ENCODE measurements around the gene TMEM51.

The TMEM51 gene

DNA sequence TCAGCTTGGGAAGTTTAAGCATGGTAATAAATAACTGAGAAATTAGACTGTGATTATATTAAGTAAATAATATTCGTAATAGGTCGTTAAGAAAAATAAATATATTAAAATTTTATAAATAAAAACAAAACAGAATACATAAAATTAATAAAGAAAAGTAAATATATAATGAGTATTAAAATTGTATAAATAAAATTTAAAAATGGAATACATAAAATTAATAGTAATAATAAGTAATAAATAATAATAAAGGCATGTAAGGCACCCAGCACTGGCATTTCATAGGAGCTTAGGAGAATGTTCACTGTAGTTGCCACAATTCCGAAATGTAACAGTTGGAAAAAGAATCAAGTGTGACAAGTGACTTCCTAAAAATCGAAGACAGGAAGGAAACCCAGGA, 47.7 kb downstream of the TMEM51 start:
- no peak for DNase-seq

DNA sequence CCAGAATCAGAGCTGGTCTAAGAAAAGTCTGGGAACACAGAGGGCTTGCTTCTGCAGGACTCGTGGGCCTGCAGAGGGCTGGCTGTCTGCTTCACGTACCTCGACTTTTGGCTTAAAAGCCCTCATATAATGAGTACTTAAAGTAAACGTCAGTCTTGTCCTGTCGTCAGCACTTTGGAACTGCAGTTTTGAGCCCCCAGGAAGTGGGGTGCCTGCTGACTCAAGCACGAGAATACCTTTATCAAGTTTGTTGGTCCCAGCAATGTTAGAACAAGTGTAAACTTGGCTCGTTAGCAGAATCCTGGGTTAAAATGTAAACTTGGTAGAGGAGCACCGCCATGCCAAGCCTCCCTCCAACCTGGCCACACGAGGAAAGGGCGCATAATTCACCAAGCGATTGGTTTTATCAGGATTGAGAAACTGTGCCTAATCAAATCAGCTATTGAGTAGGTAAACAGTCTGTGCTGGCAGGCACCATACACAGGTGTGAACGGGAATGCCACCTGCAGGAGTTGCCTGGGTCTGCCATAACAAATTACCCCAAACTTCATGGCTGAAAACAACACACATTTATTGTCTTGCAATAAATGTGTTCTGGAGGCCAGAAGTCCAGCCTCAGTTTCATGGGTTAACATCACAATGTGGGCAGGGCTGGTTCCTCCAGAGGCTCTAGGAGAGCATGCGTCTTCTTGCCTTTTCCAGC, 48.5 kb downstream of the TMEM51 start:
- no peak for DNase-seq

DNA sequence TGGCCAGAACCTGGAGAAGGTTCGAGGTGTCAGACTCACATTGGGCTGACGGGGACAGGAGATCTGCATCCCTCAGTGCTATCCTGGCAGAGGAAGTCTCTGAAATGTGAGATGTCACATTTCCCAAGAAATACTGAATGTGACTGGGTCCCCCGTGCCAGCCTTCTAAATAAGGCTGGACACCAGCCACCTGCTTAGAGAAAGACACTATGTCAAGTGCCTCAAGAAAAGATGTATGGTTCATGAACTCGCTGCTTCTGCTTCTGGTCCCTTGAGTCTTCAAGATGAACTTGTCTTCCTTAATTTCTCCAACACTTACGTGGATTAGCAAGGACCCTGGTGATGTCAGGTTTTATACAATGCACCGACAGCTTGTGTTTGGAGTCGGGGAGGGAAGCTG, 51.4 kb downstream of the TMEM51 start:
- DNase-seq: no peak

DNA sequence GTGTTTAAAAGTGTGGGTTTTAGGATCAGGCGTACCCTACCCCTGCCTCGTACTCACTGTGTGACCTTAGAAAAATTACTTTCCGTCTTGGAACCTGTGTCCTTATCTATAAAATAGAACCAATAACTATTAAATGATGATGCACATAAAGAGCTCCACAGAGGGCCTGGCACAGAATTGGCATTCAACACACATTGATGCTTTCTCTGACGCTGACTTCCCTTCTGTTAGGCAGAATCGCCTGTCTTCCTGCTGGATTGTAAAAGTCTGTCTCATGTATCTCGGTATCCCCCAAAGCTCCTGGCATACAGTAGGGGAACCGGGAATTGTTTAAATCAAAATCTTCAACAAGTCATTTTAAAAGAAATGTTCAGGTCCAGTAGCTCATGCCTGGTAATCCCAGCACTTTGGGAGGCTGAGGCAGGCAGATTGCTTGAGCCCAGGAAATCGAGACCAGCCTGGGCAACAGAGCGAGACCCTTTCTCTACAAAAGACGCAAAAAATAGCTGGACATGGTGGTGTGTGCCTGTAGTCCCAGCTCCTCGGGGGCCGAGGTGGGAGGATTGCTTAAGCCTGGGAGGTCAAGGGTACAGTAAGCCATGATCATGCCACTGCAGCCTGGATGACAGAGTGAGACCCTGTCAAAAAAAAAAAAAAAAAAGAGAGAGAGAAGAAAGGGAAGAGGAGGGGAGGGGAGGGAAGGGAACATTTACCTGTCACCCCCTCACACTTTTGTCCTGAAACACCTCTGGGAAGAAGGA, 52.2 kb downstream of the TMEM51 start:
- no peak for DNase-seq

DNA sequence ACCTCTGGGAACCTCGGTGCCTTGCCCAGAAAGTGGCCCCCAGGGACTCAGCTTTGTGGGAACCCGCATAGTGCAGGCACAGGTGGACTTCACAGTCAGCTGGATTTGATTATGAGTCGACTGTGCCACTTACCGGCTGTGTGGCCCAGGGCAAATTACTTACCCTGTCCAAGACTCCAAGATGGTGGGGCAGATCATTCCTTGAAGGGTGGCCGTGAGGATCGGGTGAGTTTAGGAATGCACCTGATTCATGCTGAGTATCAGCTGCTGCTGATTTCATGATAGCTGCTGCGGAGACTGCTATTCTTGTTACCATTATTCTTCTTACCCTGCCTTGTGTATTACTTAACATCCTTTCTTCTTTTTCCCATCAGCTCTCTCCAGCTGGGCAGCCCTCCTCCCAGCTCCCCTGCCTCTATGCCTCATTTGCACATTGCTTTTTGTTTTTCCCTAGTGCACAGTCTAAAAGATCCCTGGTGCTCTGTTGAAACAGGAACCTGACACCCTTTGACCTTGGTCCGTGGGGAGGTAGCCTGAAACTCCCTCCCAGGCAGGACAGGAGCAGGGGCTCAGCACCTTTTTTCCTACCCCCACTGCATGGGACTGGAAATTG, 53.0 kb downstream of the TMEM51 start:
- DNase-seq: no peak

DNA sequence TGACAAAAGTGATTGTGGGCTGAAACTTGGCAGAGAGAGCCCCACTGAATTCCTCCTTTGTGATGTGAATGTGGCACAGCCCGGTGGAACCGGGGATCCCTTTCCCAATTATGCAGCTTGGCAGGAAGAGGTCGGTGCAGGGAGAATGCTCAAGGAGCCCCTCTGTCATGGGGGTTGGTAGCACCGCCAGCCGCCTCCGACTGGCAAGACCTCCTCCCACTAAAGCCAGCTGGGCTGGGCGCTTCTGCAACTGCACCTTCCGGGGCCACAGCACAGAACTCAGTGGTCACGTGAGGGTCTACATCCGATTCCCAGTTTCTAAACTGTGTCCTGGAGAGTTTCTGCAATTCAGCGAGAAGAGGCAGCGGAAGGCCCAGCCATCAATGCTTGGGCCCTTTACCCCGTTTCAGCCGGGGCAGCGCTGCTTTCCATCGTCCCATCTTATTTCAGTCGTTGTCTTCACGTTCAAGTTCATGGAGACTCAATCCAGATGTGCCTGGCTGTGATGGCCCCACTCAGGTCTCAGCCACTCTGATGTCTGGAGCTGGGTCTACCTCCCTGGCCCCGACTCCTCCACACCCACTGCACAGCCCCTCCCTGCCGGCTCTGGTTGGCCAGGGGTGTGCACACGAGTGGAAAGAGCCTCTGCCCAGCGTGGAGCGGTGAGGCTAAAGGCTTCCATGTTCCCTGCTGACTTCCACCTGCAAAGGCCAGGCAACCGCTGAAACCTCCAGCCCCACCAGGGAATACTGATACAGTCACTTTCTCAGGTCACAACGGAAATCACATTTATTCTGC, 53.7 kb downstream of the TMEM51 start:
- no peak for DNase-seq

DNA sequence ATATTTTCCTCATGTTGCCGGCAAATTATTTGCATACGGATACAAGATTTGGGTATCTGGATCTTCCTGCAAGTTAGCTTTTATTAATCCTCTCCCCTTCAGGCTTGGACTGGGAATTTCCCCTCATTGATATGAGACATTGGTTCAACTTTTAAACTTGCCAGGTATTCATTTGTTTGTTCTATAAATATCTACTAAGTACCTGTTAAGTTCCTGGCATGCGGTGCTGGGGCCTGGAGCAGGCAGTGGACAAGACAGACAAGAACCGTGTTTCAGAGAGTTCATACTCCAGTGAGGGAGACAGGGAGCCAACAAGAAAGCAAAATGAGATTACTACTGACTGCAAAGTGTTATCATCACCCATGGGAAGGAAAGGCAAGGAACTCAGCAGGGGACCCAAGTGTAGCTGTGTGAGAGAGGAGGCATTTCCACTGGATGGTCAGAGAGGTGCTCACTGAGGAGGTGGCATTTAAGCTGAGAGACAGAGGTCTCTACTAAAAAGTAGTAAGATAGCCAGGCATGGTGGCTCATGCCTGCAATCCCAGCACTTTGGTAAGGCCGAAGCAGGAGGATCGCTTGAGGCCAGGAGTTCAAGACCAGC, 54.4 kb downstream of the TMEM51 start:
- DNase-seq: no peak

DNA sequence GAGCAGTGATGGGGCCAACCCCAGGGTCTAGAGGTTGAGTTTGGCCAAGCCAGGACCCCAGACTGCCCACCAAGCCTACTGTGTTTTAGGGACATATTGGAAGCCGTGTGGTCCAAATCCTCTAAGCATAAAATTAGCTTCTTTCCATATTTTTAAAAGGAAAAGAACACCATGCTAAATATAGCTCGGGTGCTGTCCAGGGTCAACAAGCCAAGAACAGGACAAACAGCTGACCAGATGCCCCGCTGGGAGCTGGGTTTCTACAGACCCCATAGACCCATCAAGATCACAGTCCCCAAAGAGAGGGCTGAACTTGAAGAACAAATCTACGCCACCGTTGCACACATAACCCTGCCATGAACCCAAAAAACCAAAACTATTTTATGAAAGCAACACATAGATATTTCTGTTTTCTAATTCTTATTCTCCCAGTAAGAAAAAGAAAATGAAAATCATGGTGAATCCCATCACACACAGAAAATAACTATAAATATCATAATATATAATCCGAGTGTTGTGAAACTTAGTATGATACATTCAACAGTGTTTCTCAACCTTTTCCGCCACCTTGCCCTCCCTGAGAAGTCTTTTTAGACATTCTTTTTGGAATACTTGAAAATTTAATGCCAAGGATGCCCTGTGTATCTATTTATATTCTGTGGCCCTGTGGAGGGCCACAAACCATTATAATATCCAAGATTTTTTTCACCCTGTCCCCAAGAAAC, 57.3 kb downstream of the TMEM51 start:
- no peak for DNase-seq

DNA sequence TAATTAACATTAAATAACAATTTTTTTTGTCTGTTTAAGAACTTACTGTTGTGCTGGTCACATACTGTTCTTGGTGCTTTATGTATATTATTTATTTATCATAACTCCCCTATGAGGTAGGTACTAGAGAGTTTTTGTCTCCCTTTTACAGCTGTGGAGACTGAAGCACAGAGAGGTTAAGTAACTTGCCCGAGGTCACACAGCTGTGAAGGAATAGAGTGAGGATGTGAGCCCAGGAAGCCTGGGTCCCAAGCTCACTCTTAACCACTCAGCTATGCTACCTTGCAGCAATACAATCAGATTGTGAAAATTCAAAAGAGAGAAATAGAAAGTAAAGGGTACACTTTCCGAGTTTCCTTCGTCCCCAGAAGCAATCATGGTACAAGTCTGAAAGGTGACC, 57.9 kb downstream of the TMEM51 start:
- no peak for DNase-seq

DNA sequence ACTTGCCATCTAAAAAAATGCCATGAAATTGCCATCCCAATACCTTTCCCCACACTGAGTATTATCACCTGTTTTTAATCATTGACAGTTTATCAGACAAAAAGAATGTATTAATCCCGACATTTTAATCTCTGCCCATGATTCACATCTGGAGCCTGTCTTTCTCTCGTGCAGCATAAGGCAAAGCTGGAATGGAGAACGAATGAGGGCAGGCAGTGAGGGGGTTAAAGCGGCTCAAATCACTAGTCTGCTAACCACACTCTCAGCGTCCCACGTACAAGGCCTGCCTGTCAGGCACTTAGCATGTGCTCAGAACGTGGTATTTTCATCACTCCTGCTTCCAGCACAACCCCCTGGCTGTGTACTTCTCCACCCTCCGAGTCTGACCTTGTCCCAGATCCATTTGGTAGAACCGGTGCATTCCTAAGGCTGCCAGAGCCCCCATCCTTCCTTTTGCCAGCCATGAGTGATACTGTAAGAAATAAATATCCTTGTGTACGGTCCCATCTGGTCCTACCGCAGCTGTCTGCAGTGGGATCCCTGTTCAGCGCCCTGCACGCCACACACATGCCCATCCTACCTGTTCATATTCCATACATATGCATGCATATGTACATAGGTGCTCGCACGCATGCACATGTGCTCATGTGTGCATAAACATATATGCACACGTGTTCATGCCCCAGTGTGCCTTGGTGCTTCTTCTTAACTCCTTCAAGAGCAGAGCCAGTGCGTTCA, 58.8 kb downstream of the TMEM51 start:
- DNase-seq: no peak

DNA sequence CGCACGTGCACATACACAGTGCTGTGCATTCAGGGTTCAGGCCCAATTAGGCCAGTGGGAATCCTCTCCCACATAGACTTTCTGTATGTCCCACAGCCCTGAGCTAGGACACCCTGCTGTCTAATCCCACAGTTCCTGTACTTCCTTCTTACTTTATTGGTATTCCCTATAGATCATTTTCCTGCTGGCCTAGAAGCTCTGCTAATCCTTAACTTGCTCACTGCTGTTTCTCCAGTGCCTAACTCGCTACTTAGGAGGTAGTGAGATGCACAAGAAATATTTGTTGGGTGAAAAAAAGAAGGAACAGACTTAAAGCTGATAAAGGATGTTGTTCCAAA, 59.4 kb downstream of the TMEM51 start:
- no peak for DNase-seq

DNA sequence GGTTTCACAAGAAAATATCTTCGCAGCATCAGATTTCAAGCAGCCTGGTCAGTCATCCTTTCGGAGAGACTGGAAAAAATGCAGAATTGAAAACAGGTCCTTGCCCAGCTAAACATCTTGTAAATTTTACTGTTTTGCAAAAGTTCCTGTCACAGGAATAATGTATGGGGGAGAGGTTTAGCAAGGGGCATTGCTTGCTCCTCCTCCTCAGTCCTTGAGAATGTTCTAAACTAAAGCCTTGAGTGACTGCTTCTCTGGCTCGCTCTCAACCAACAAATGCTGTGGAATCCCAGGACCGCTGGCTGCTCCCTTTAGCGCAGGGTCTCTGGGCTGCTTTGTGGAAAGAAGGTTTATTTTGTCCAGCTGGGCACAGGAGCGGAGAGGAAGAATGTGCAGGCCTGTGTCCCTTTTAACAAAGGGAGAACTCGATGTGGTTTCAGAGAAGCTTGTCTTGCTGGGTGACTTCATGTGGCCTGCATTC, 59.8 kb downstream of the TMEM51 start:
- no peak for DNase-seq

DNA sequence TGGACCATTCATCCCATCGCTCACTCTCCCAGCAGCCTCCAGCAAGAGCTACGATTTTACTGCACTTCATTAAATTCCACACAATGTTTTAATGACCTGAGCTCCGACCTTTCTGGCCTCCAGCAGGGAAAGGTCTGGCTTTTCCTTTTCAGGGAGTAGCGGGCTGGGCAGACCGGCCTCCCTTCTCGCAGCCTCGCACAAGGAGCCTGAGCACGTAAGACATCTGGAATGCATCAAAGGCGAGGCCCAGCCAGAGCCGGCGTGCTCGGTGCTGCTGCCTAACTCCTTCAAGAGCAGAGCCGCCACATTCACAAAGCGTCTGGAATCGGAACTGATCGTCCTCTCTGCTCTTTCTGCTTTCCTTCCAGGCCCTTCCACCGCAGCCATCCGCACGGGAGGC, 61.0 kb downstream of the TMEM51 start:
- no peak for DNase-seq

DNA sequence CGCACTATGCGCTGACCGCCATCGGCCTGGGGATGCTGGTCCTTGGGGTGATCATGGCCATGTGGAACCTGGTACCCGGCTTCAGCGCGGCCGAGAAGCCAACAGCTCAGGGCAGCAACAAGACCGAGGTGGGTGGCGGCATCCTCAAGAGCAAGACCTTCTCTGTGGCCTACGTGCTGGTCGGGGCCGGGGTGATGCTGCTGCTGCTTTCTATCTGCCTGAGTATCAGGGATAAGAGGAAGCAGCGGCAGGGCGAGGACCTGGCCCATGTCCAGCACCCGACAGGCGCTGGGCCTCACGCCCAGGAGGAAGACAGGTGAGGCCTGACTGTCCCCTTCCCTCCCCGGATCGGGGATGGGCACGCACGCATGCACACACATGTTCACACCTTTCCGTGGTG, 61.6 kb downstream of the TMEM51 start:
- no peak for DNase-seq

DNA sequence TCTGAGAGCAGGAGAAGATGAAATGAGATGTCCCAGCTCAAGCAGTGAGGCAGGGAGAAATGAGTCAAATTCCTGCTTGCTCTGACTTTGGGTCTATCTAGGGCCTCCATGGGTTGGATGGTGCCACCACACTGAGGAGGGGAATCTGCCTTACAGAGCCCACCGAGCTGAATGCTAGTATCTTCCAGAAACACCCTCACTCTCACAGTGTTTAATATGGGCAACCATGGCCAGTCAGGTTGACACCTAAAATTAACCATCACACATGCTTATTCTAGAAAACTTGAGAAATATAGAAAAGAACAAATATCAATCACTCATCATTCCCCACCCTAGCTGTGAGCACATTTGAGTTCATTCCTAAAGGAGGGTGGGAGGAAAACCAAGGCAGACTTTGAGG, 64.1 kb downstream of the TMEM51 start:
- no peak for DNase-seq

DNA sequence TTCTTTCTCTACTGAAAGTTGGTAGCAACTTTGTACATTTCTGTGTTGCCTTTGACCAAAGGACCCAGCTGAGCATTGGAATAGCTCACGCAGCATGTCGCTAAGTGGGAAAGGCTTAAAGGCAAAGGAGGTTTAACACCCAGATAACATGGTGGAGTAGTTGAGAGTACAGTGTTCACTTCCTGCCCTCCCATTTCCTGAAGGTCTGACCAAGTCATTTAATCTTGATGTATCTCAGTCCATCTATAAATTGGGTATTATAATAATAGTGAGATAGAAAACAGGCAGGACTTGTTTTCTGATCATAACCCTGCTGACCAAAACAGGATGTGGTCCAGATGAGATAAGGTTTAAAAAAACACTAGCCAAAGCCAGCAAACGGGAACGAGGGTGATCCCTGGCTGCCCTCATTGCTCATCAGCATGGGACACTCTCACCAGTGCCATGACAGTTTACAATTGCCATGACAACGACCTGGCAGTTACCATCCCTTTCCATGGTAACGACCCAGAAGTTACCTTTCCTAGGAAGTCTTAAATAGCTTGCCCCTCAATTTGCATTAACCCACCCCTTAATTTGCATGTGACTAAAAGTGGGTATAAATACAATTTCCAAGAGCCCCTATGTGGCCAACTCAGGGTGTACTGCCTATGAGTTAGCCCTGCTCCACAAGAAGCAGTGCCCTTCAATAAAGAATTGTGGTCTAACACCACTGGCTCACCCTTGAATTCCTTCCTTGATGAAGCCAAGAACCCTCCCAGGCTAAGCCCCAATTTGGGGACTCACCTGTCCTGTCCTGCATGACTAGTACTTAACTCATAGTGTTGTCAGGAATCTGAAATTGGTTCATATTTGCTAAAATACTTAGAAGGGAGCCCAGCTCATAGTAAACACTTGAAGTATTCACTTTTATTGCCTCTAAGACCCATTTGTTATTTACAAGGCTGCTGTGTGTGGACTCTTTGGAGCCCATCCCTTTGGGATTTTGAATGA, 65.0 kb downstream of the TMEM51 start:
- DNase-seq: peak; percentile 63

DNA sequence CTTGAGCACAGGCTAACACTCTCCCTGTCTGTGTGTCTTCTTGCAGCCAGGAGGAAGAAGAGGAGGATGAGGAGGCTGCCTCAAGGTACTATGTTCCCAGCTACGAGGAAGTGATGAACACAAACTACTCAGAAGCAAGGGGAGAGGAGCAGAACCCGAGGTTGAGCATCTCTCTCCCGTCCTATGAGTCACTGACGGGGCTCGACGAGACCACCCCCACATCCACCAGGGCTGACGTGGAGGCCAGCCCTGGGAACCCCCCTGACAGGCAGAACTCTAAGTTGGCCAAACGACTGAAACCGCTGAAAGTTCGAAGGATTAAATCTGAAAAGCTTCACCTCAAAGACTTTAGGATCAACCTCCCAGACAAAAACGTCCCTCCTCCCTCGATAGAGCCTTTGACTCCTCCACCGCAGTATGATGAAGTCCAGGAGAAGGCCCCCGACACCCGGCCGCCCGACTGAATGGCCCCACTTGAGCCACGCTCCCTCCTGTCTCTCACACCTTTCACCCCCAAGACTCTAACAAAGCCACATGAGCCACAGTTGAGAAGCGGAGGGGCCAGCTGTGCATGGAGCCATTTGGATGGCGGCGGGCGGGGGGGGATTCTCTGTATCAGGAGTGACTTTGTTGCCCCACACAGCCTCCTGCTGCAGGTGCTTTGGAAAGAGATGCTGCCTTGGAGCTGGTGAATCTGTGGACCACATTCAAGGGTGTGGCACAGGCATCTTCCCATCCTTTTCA, 65.9 kb downstream of the TMEM51 start:
- no peak for DNase-seq

DNA sequence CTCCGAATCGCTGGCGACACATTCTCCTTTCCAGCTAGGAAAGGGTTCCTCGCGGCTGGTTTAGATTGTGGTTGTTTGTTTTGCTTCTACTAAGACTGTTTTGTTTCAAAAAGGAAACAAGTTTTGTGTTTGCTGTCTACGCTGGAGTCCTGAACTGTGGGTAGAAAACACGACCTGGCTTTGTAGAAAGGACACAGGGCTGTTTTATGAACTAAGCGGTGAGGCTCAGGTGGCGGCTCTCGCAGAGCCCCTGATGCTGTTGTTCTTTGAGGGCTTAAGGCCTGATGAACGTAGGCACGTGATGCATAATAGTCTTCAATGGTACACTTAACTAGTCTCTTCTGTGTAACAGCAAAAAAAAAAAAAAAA, 66.5 kb downstream of the TMEM51 start:
- DNase-seq: no peak

DNA sequence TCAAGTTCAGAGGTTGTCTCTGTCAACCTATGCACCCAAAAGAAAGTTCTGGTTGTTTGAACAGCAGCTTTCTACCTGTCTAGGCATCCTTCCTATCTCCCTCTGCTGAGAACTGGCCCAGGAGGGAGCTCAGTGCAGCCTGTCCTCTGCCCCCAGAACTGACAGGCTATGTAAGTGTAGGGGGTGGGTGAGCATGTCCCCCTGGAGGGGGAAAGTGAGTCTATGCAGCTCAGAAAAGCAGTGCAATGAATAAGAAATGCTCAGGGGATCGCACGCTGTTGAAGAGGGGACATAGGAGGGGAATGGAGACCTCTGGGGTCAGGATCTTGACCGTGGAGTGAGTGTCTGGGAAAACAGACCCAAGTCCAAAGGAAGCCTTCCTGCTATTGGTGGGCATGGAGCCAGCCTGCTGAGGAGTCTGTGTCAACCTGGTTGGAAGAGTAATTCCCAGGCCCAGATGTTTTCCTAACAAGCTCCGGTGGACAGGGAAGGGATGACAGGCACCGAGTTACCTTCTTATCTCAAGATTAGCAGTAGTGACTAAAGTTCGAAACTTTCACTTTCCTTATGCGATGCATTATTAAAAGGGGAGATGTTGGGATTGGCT, 67.4 kb downstream of the TMEM51 start:
- no peak for DNase-seq

All from hematopoietic multipotent progenitor cell treated with erythropoietin and hydrocortisone succinate and interleukin-3 and kit ligand, for 6 days (in vitro differentiated cells).